A673 (cell line): Measurements from ENCODE around the gene NPR3. TPM values are rescaled to one million over a fixed set of nuclear protein-coding genes. Genes with fewer than 3 reads are reported as not detected.

Experiments used
- BruUV-seq: library from RNA; stranded (reverse); fragments of 400-500 nt; replicated peaks from 2 replicates; lab custom pipeline; 2021; lab: Mats Ljungman, UMichigan
- CTCF ChIA-PET: fragments of 300-600 bp; sonication (Branson Sonifier 250); formaldehyde crosslinking; loops from one replicate; lab custom pipeline; 2022; ENCODE audit warnings: antibody characterized with exemption; lab: Charles Lee
- POLR2A ChIA-PET: fragments of 300-600 bp; sonication (Branson Sonifier 250); formaldehyde crosslinking; loops from one replicate; lab custom pipeline; 2022; ENCODE audit warnings: antibody characterized with exemption; ENCODE audit not compliant: low non-redundant PET; lab: Charles Lee
- DNase-seq: peaks from one replicate; pipeline ENCODE4 v3.0.0-alpha.2; 2015; ENCODE audit warnings: low spot score
- H3K27ac ChIP-seq: fragments of 200-600 bp; sonication (generic); 2 replicates; pipeline ENCODE4 v1.5.1; 2016; ENCODE audit warnings: mixed run types, low read depth, mild to moderate bottlenecking, mixed read lengths, antibody characterized with exemption, low read length; ENCODE audit not compliant: poor library complexity, severe bottlenecking
- H3K27me3 ChIP-seq: fragments of 200-600 bp; sonication (generic); replicated peaks from 2 replicates; pipeline ENCODE4 v1.6.1; 2017; ENCODE audit warnings: mixed run types, low read depth, mild to moderate bottlenecking, mixed read lengths, antibody characterized with exemption, low read length; ENCODE audit not compliant: insufficient read depth, poor library complexity
- H3K36me3 ChIP-seq: fragments of 200-600 bp; sonication (generic); 2 replicates; pipeline ENCODE4 v1.6.1; 2016; ENCODE audit warnings: mixed run types, mild to moderate bottlenecking, mixed read lengths, antibody characterized with exemption, low read length; ENCODE audit not compliant: insufficient read depth, poor library complexity, severe bottlenecking
- H3K4me1 ChIP-seq: fragments of 200-600 bp; sonication (generic); 2 replicates; pipeline ENCODE4 v1.6.1; 2017; ENCODE audit warnings: mixed run types, mild to moderate bottlenecking, mixed read lengths, antibody characterized with exemption, low read length; ENCODE audit not compliant: insufficient read depth, poor library complexity, severe bottlenecking
- H3K4me3 ChIP-seq: fragments of 200-600 bp; sonication (generic); 2 replicates; pipeline ENCODE4 v1.5.1; 2016; ENCODE audit warnings: low read depth, mixed run types, mild to moderate bottlenecking, mixed read lengths, low read length; ENCODE audit not compliant: poor library complexity, severe bottlenecking
- H3K9me3 ChIP-seq: fragments of 200-600 bp; sonication (generic); 2 replicates; pipeline ENCODE4 v1.6.1; 2016; ENCODE audit warnings: mixed run types, low read depth, mild to moderate bottlenecking, mixed read lengths, antibody characterized with exemption, low read length; ENCODE audit not compliant: poor library complexity, severe bottlenecking
- CTCF ChIP-seq: fragments of 300-800, 200-600 bp; sonication (generic); conservative IDR thresholded peaks from 2 replicates; pipeline ENCODE4 v1.5.1; 2017; ENCODE audit warnings: low read depth, mild to moderate bottlenecking, antibody characterized with exemption, low read length, moderate library complexity, mixed read lengths
- EZH2 ChIP-seq: fragments of 200-600 bp; sonication (generic); IDR thresholded peaks from 2 replicates; pipeline ENCODE4 v1.6.1; 2017; ENCODE audit warnings: borderline replicate concordance, low read depth, mild to moderate bottlenecking, mixed read lengths, antibody characterized with exemption, low read length; ENCODE audit not compliant: poor library complexity, severe bottlenecking
- intact Hi-C: fragments of 100-400 bp; cut with micrococcal nuclease; formaldehyde crosslinking; loops from one replicate; pipeline ENCODE4 v1.10.0; 2022; ENCODE audit not compliant: unreplicated experiment
- total RNA-seq: library from RNA; stranded (reverse); gene quantifications from 2 replicates; pipeline ENCODE4 v1.2.3, GENCODE V29; 2021

NPR3 gene
- total RNA-seq, 1 experiment from 2014 or later = 5.3 TPM

DNA sequence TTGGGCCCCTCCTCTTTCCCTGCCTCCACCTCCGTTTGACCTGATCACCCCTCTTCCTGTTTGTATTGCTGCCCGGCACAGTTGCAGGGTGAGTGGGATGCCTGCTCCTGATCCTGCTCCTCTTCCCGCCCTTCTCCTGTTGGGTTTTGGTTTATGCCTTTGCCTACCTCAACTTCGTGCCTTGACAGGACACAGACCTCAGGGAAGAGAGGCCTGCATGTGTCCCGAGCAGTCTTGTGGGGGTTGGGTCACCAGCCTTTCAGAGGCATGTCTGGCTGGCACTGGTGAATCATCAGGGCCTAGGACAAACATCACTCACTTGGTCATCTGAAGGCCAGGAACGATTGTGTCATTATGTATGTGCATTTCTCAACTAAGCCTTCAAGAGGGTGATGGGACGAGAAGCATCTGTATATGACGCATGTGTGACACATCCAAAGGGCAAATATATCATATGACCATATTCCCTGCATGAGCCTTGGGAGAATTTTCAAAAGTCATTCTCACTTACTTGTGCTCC, 56.9 kb downstream of the NPR3 start:
- TF ChIP-seq EZH2 = no peak
- no peak for TF ChIP-seq CTCF
- Histone ChIP-seq H3K9me3 (no peaks in the 10 kb centered on the region), H3K27me3 (no peaks in the 10 kb centered on the region), H3K27ac (no peak overlapping the region), H3K4me3 (no peak overlapping the region), H3K4me1 (no peaks in the 10 kb centered on the region), H3K36me3 (no peaks in the 10 kb centered on the region)
- no TSS peak for BruUV-seq
- POLR2A ChIA-PET = no interaction called here
- intact Hi-C loops = no loop called here
- CTCF ChIA-PET = no interaction called here
- no peak for DNase-seq

DNA sequence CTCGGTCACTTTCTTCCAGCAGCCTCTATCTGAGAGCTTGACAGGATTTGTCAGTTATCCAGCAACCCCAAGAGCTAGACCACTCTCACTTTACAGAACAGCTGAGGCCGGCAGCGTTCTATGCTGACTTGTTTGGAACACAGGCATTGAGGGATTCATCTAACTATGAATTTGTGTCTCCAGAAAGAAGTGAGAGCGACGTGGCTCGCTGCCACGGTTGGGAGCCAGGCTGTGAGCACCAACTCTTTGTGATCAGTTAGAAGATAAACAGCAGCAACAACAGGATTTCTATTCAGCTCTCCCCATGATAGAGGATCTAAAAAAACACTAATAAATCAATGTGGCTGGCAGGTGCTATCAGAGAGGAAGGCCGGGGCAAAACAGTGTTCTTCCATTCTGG, 58.6 kb downstream of the NPR3 start:
- no peaks in the 10 kb centered on the region for H3K36me3 ChIP-seq
- H3K9me3 ChIP-seq = no peaks in the 10 kb centered on the region
- H3K27ac ChIP-seq = no peak overlapping the region
- ChIA-PET POLR2A (no interaction called here), CTCF (no interaction called here)
- no peaks in the 10 kb centered on the region for H3K27me3 ChIP-seq
- no TSS peak for BruUV-seq
- intact Hi-C loops = no loop called here
- H3K4me3 ChIP-seq = no peak overlapping the region
- TF ChIP-seq CTCF = no peak
- TF ChIP-seq EZH2 = no peak
- no peak for DNase-seq
- no peaks in the 10 kb centered on the region for H3K4me1 ChIP-seq

DNA sequence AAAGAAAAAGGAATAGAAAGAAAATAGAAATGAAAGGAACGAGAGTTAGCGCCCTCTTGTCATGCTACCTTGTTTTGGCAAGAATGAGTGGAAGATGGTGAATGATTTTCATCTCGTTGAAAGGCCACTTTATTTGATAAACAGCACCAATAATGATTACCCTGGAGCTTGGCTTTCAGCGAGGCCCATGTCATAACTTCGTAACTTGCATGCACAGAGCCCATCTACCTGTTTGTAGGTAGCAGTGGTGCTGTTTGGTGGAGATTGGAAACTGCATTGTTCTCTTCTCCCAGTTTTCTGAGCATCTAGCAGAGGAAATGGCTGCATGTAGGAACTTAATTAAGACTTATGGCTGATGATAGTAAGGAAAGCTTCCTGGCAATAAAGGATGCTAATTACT, 59.3 kb downstream of the NPR3 start:
- no peak for DNase-seq
- Histone ChIP-seq H3K27me3 (no peaks in the 10 kb centered on the region), H3K36me3 (no peaks in the 10 kb centered on the region), H3K9me3 (no peaks in the 10 kb centered on the region), H3K27ac (no peak overlapping the region), H3K4me1 (no peaks in the 10 kb centered on the region), H3K4me3 (no peak overlapping the region)
- BruUV-seq = no TSS peak
- POLR2A ChIA-PET = no interaction called here
- TF ChIP-seq EZH2 (no peak), CTCF (no peak)
- intact Hi-C loops = no loop called here
- CTCF ChIA-PET = no interaction called here
